ENCODE measurements around the gene ELMO1. TPM values are rescaled to one million over a fixed set of nuclear protein-coding genes. Genes with fewer than 3 reads are reported as not detected.

ELMO1 gene
- total RNA-seq, 1 experiment from 2014 or later = 0.95 TPM

GRCh38 chr7:37438906-37439652 is 9.6 kb downstream of the ELMO1 start:
- in situ Hi-C loops (cut with HindIII; ENCODE audit: low sequenced_read_pairs) = no loop called here
- no peak for DNase-seq (ENCODE audit: low spot score)

GRCh38 chr7:37435156-37435855 is 13.4 kb downstream of the ELMO1 start:
- DNase-seq (ENCODE audit: low spot score) = no peak
- in situ Hi-C loops (cut with HindIII; ENCODE audit: low sequenced_read_pairs) = no loop called here

- no peak for DNase-seq (ENCODE audit: low spot score)
- in situ Hi-C loops (cut with HindIII; ENCODE audit: low sequenced_read_pairs) = no loop called here
Observed at GRCh38 chr7:37434529-37434928, 14.1 kb downstream of the ELMO1 start.

- DNase-seq (ENCODE audit: low spot score) = no peak
- in situ Hi-C loops (cut with HindIII; ENCODE audit: low sequenced_read_pairs) = no loop called here
Observed at GRCh38 chr7:37433166-37433565, 15.5 kb downstream of the ELMO1 start.

- no peak for DNase-seq (ENCODE audit: low spot score)
- in situ Hi-C loops (cut with HindIII; ENCODE audit: low sequenced_read_pairs) = no loop called here
Observed at GRCh38 chr7:37432281-37432920, 16.3 kb downstream of the ELMO1 start.

- no peak for DNase-seq (ENCODE audit: low spot score)
- in situ Hi-C loops (cut with HindIII; ENCODE audit: low sequenced_read_pairs) = no loop called here
Observed at GRCh38 chr7:37431413-37431812, 17.3 kb downstream of the ELMO1 start.

GRCh38 chr7:37430640-37431039 is 18.0 kb downstream of the ELMO1 start:
- in situ Hi-C loops (cut with HindIII; ENCODE audit: low sequenced_read_pairs) = no loop called here
- no peak for DNase-seq (ENCODE audit: low spot score)

GRCh38 chr7:37430171-37430570 is 18.5 kb downstream of the ELMO1 start:
- in situ Hi-C loops (cut with HindIII; ENCODE audit: low sequenced_read_pairs) = no loop called here
- DNase-seq (ENCODE audit: low spot score) = no peak

- in situ Hi-C loops (cut with HindIII; ENCODE audit: low sequenced_read_pairs) = no loop called here
- DNase-seq (ENCODE audit: low spot score) = no peak
Observed at GRCh38 chr7:37429435-37429791, 19.3 kb downstream of the ELMO1 start.

GRCh38 chr7:37428681-37429434 is 19.8 kb downstream of the ELMO1 start:
- DNase-seq (ENCODE audit: low spot score) = no peak
- in situ Hi-C loops (cut with HindIII; ENCODE audit: low sequenced_read_pairs) = no loop called here

- in situ Hi-C loops (cut with HindIII; ENCODE audit: low sequenced_read_pairs) = no loop called here
- DNase-seq (ENCODE audit: low spot score) = no peak
Observed at GRCh38 chr7:37427276-37427940, 21.3 kb downstream of the ELMO1 start.

- in situ Hi-C loops (cut with HindIII; ENCODE audit: low sequenced_read_pairs) = no loop called here
- no peak for DNase-seq (ENCODE audit: low spot score)
Observed at GRCh38 chr7:37425498-37425897, 23.2 kb downstream of the ELMO1 start.

- no peak for DNase-seq (ENCODE audit: low spot score)
- in situ Hi-C loops (cut with HindIII; ENCODE audit: low sequenced_read_pairs) = no loop called here
Observed at GRCh38 chr7:37424995-37425394, 23.7 kb downstream of the ELMO1 start.

GRCh38 chr7:37424521-37424920 is 24.1 kb downstream of the ELMO1 start:
- DNase-seq (ENCODE audit: low spot score) = no peak
- in situ Hi-C loops (cut with HindIII; ENCODE audit: low sequenced_read_pairs) = no loop called here

- in situ Hi-C loops (cut with HindIII; ENCODE audit: low sequenced_read_pairs) = no loop called here
Observed at GRCh38 chr7:37421861-37422500, 26.7 kb downstream of the ELMO1 start.

GRCh38 chr7:37420946-37421695 is 27.5 kb downstream of the ELMO1 start:
- in situ Hi-C loops (cut with HindIII; ENCODE audit: low sequenced_read_pairs) = no loop called here

More at GRCh38 chr7:37421861-37422500, 26.7 kb downstream of the ELMO1 start:
- DNase-seq (ENCODE audit: low spot score) = no peak

GRCh38 chr7:37419496-37419895 is 29.2 kb downstream of the ELMO1 start:
- no peak for DNase-seq (ENCODE audit: low spot score)
- in situ Hi-C loops (cut with HindIII; ENCODE audit: low sequenced_read_pairs) = no loop called here

More at GRCh38 chr7:37420946-37421695, 27.5 kb downstream of the ELMO1 start:
- DNase-seq (ENCODE audit: low spot score) = no peak

- in situ Hi-C loops (cut with HindIII; ENCODE audit: low sequenced_read_pairs) = no loop called here
- no peak for DNase-seq (ENCODE audit: low spot score)
Observed at GRCh38 chr7:37418381-37418780, 30.3 kb downstream of the ELMO1 start.

All from G401 (cell line).